Measurements from ENCODE around the gene TRABD. TPM values are rescaled to one million over a fixed set of nuclear protein-coding genes. Genes with fewer than 3 reads are reported as not detected.

TRABD gene
- polyA plus RNA-seq, 3 donors from 2014 or later, result 33.2 to 63.5 (median 35.3) TPM

- peaks cover 18 to 34% of the 10 kb centered on the region in 2 donors for H3K4me1 Mint-ChIP-seq
- H3K27me3 Mint-ChIP-seq (ENCODE audit: low read depth in 3 of 3), result peaks cover 1 to 6% (median 4%) of the 10 kb centered on the region in 3 donors
- H3K27ac Mint-ChIP-seq, result no peak overlapping the region
- no peaks in the 10 kb centered on the region for H3K9me3 Mint-ChIP-seq
- H3K36me3 Mint-ChIP-seq, result peaks cover 4 to 29% (median 16%) of the 10 kb centered on the region in 3 donors
- no peak for DNase-seq
- H3K4me3 Mint-ChIP-seq, result no peak overlapping the region
Measured at GRCh38 chr22:50210378-50211139, 24.8 kb downstream of the TRABD start.

GRCh38 chr22:50211147-50211546 is 25.4 kb downstream of the TRABD start:
- peaks cover 1 to 6% (median 5%) of the 10 kb centered on the region in 3 donors for H3K27me3 Mint-ChIP-seq (ENCODE audit: low read depth in 3 of 3)
- no peaks in the 10 kb centered on the region for H3K9me3 Mint-ChIP-seq
- peak overlapping the region in 1 of 5 donors; percentile 18 for H3K4me3 Mint-ChIP-seq
- peaks cover 4 to 31% (median 16%) of the 10 kb centered on the region in 3 donors for H3K36me3 Mint-ChIP-seq
- H3K27ac Mint-ChIP-seq, result peak overlapping the region in 2 of 6 donors; percentile 7 to 57
- H3K4me1 Mint-ChIP-seq, result peaks cover 18 to 34% of the 10 kb centered on the region in 2 donors
- no peak for DNase-seq

- no peaks in the 10 kb centered on the region for H3K9me3 Mint-ChIP-seq
- peaks cover 14 to 34% of the 10 kb centered on the region in 2 donors for H3K4me1 Mint-ChIP-seq
- peaks cover 4 to 32% (median 16%) of the 10 kb centered on the region in 3 donors for H3K36me3 Mint-ChIP-seq
- no peak for DNase-seq
- H3K27ac Mint-ChIP-seq, result peak overlapping the region in 3 of 6 donors; percentile 37 to 56 (median 45)
- peaks cover 3 to 13% (median 6%) of the 10 kb centered on the region in 3 donors for H3K27me3 Mint-ChIP-seq (ENCODE audit: low read depth in 3 of 3)
- H3K4me3 Mint-ChIP-seq, result no peak overlapping the region
Measured at GRCh38 chr22:50213263-50213662, 27.6 kb downstream of the TRABD start.

- no peak for DNase-seq
- peak overlapping the region in 3 of 6 donors; percentile 45 to 65 (median 56) for H3K27ac Mint-ChIP-seq
- peaks cover 10 to 27% of the 10 kb centered on the region in 2 donors for H3K4me1 Mint-ChIP-seq
- H3K36me3 Mint-ChIP-seq, result peaks cover 0 to 27% (median 11%) of the 10 kb centered on the region in 3 donors
- no peaks in the 10 kb centered on the region for H3K9me3 Mint-ChIP-seq
- H3K4me3 Mint-ChIP-seq, result no peak overlapping the region
- H3K27me3 Mint-ChIP-seq (ENCODE audit: low read depth in 3 of 3), result peaks cover 5 to 16% (median 8%) of the 10 kb centered on the region in 3 donors
Measured at GRCh38 chr22:50215297-50216054, 29.8 kb downstream of the TRABD start.

GRCh38 chr22:50216055-50216683 is 30.5 kb downstream of the TRABD start:
- Mint-ChIP-seq H3K4me3 (no peak overlapping the region), H3K36me3 (peaks cover 0 to 28% (median 11%) of the 10 kb centered on the region in 3 donors), H3K9me3 (no peaks in the 10 kb centered on the region), H3K27ac (peak overlapping the region in 2 of 6 donors; percentile 55 to 56), H3K4me1 (peaks cover 10 to 24% of the 10 kb centered on the region in 2 donors), H3K27me3 (ENCODE audit: low read depth in 3 of 3) (peaks cover 5 to 18% (median 8%) of the 10 kb centered on the region in 3 donors)
- DNase-seq, result no peak

GRCh38 chr22:50216684-50217520 is 31.2 kb downstream of the TRABD start:
- Mint-ChIP-seq H3K36me3 (peaks cover 0 to 28% (median 11%) of the 10 kb centered on the region in 3 donors), H3K4me1 (peaks cover 10 to 22% of the 10 kb centered on the region in 2 donors), H3K9me3 (no peaks in the 10 kb centered on the region)

GRCh38 chr22:50217543-50218152 is 31.9 kb downstream of the TRABD start:
- DNase-seq, result no peak
- Mint-ChIP-seq H3K9me3 (no peaks in the 10 kb centered on the region), H3K36me3 (peaks cover 0 to 22% (median 8%) of the 10 kb centered on the region in 3 donors), H3K27ac (no peak overlapping the region), H3K4me3 (no peak overlapping the region), H3K4me1 (peaks cover 10 to 15% of the 10 kb centered on the region in 2 donors), H3K27me3 (ENCODE audit: low read depth in 3 of 3) (peaks cover 5 to 18% (median 8%) of the 10 kb centered on the region in 3 donors)

More at GRCh38 chr22:50216684-50217520, 31.2 kb downstream of the TRABD start:
- peaks cover 5 to 18% (median 8%) of the 10 kb centered on the region in 3 donors for H3K27me3 Mint-ChIP-seq (ENCODE audit: low read depth in 3 of 3)
- H3K4me3 Mint-ChIP-seq, result no peak overlapping the region
- no peak for DNase-seq
- no peak overlapping the region for H3K27ac Mint-ChIP-seq

- peaks cover 5 to 7% of the 10 kb centered on the region in 2 donors for H3K4me1 Mint-ChIP-seq
- H3K27me3 Mint-ChIP-seq (ENCODE audit: low read depth in 3 of 3), result peaks cover 3 to 18% (median 5%) of the 10 kb centered on the region in 3 donors
- peaks cover 0 to 20% (median 5%) of the 10 kb centered on the region in 3 donors for H3K36me3 Mint-ChIP-seq
- no peaks in the 10 kb centered on the region for H3K9me3 Mint-ChIP-seq
- H3K27ac Mint-ChIP-seq, result no peak overlapping the region
- no peak overlapping the region for H3K4me3 Mint-ChIP-seq
- DNase-seq, result no peak
Measured at GRCh38 chr22:50218153-50218995, 32.7 kb downstream of the TRABD start.

GRCh38 chr22:50218996-50219727 is 33.4 kb downstream of the TRABD start:
- Mint-ChIP-seq H3K9me3 (no peaks in the 10 kb centered on the region), H3K36me3 (peaks cover 0 to 25% (median 5%) of the 10 kb centered on the region in 3 donors), H3K4me3 (no peak overlapping the region), H3K27ac (no peak overlapping the region), H3K27me3 (ENCODE audit: low read depth in 3 of 3) (peaks cover 3 to 18% (median 6%) of the 10 kb centered on the region in 3 donors), H3K4me1 (peaks cover 3 to 6% of the 10 kb centered on the region in 2 donors)
- no peak for DNase-seq

- Mint-ChIP-seq H3K27me3 (ENCODE audit: low read depth in 3 of 3) (peaks cover 3 to 18% (median 10%) of the 10 kb centered on the region in 3 donors), H3K4me3 (no peak overlapping the region), H3K27ac (peak overlapping the region in 1 of 6 donors; percentile 39), H3K9me3 (no peaks in the 10 kb centered on the region), H3K4me1 (peaks cover 0 to 2% of the 10 kb centered on the region in 2 donors), H3K36me3 (peaks cover 0 to 24% (median under 1%) of the 10 kb centered on the region in 3 donors)
- DNase-seq, result no peak
Measured at GRCh38 chr22:50219800-50220602, 34.3 kb downstream of the TRABD start.
